Loucy (cell line): ENCODE data around the gene NSA2.
A peak's percentile ranks its signal among the peaks of the same experiment; 100 is the strongest.
"Not testable (repeated sequence)": the region's sequence is repeated elsewhere in the genome, so short reads cannot be mapped to it uniquely, and the experiment has no call there.

Experiments used
- H2AFZ ChIP-seq: fragments of 200-600 bp; sonication (generic); 2 replicates; pipeline ENCODE4 v1.6.0; 2016; ENCODE audit warnings: antibody characterized with exemption, mild to moderate bottlenecking, low read length, moderate library complexity
- H3F3A ChIP-seq: fragments of 200-600 bp; 2 replicates; pipeline ENCODE4 v1.6.0; 2016; ENCODE audit warnings: antibody characterized with exemption, low read depth, mild to moderate bottlenecking
- H3K27me3 ChIP-seq: fragments of 200-600 bp; sonication (generic); 2 replicates; pipeline ENCODE4 v1.6.1; 2014; ENCODE audit warnings: low read length, mild to moderate bottlenecking; ENCODE audit not compliant: insufficient read depth, poor library complexity, severe bottlenecking
- H3K36me3 ChIP-seq: fragments of 200-600 bp; sonication (generic); 2 replicates; pipeline ENCODE4 v1.6.1; 2016; ENCODE audit warnings: low read length; ENCODE audit not compliant: insufficient read depth
- H3K4me1 ChIP-seq: fragments of 200-600 bp; sonication (generic); 2 replicates; pipeline ENCODE4 v1.5.1; 2014; ENCODE audit warnings: low read length, mild to moderate bottlenecking; ENCODE audit not compliant: insufficient read depth, poor library complexity, severe bottlenecking
- H3K4me2 ChIP-seq: fragments of 200-600 bp; sonication (generic); 2 replicates; pipeline ENCODE4 v1.6.0; 2014; ENCODE audit warnings: antibody characterized with exemption, low read length, low read depth, mild to moderate bottlenecking; ENCODE audit not compliant: poor library complexity, severe bottlenecking
- H3K4me3 ChIP-seq: fragments of 200-600 bp; sonication (generic); 2 replicates; pipeline ENCODE4 v1.5.1; 2014; ENCODE audit warnings: low read length, mild to moderate bottlenecking, mixed read lengths; ENCODE audit not compliant: poor library complexity, severe bottlenecking
- H3K79me2 ChIP-seq: fragments of 200-600 bp; sonication (generic); 2 replicates; pipeline ENCODE4 v1.6.1; 2014; ENCODE audit warnings: low read length; ENCODE audit not compliant: insufficient read depth
- H3K9ac ChIP-seq: fragments of 200-600 bp; sonication (generic); 2 replicates; pipeline ENCODE4 v1.6.0; 2014; ENCODE audit warnings: mild to moderate bottlenecking, low read depth, low read length, moderate library complexity; ENCODE audit not compliant: poor library complexity, severe bottlenecking
- H3K9me2 ChIP-seq: fragments of 200-600 bp; sonication (generic); replicated peaks from 2 replicates; pipeline ENCODE4 v1.6.1; 2016; ENCODE audit warnings: low read depth, low read length, mixed read lengths
- H3K9me3 ChIP-seq: fragments of 200-600 bp; sonication (generic); 2 replicates; pipeline ENCODE4 v1.6.1; 2014; ENCODE audit warnings: mild to moderate bottlenecking, antibody characterized with exemption, low read length, low read depth; ENCODE audit not compliant: insufficient read depth
- H4K20me1 ChIP-seq: fragments of 200-600 bp; sonication (generic); 2 replicates; pipeline ENCODE4 v1.6.0; 2014; ENCODE audit warnings: antibody characterized with exemption, low read length, mild to moderate bottlenecking; ENCODE audit not compliant: insufficient read depth, poor library complexity, severe bottlenecking
- EZH2phosphoT487 ChIP-seq: fragments of 200-600 bp; IDR thresholded peaks from 2 replicates; pipeline ENCODE4 v1.6.1; 2018; ENCODE audit warnings: antibody characterized with exemption, mild to moderate bottlenecking, moderate library complexity, borderline replicate concordance
- TF ChIP-seq, protein P1 (sequence below): fragments of 200-600 bp; sonication (generic); conservative IDR thresholded peaks from 2 replicates; pipeline ENCODE4 v1.5.1; 2014; ENCODE audit warnings: mild to moderate bottlenecking, antibody characterized with exemption, low read length

NSA2 gene

DNA sequence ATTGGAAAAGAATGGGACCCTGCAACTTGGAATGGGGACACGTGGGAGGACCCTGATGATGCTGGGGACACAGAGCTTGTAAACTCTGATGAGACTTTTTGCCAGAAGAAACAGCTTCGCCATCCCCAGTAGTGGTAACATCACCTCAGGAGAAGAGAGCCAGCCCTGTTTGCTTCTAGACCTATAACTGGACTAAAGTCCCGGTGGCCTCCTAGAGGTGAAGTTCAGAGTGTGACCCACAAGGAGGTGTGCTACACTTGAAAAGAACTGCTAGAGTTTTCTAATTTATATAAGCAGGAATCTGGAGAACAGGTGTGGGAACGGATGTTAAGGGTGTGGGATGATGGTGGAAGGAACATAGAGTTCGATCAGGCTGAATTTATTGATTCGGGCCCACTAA lies 19.8 kb downstream of the NSA2 start:
- Histone ChIP-seq H3K36me3 (peaks cover 8% of the 10 kb centered on the region; the same call in 1 of the 2 replicates), H2AFZ (no peak overlapping the region), H3K4me3 (no peak overlapping the region), H3K9me2 (no peaks in the 10 kb centered on the region), H3K27me3 (no peaks in the 10 kb centered on the region), H3K9ac (no peak overlapping the region), H3K79me2 (no peaks in the 10 kb centered on the region), H3K9me3 (no peaks in the 10 kb centered on the region), H3K4me1 (no peaks in the 10 kb centered on the region), H4K20me1 (no peaks in the 10 kb centered on the region), H3K4me2 (no peak overlapping the region), H3F3A (no peaks in the 10 kb centered on the region)
- TF ChIP-seq EZH2phosphoT487 = no peak
- TF ChIP-seq, protein P1, sequence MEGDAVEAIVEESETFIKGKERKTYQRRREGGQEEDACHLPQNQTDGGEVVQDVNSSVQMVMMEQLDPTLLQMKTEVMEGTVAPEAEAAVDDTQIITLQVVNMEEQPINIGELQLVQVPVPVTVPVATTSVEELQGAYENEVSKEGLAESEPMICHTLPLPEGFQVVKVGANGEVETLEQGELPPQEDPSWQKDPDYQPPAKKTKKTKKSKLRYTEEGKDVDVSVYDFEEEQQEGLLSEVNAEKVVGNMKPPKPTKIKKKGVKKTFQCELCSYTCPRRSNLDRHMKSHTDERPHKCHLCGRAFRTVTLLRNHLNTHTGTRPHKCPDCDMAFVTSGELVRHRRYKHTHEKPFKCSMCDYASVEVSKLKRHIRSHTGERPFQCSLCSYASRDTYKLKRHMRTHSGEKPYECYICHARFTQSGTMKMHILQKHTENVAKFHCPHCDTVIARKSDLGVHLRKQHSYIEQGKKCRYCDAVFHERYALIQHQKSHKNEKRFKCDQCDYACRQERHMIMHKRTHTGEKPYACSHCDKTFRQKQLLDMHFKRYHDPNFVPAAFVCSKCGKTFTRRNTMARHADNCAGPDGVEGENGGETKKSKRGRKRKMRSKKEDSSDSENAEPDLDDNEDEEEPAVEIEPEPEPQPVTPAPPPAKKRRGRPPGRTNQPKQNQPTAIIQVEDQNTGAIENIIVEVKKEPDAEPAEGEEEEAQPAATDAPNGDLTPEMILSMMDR = peak; percentile 45

DNA sequence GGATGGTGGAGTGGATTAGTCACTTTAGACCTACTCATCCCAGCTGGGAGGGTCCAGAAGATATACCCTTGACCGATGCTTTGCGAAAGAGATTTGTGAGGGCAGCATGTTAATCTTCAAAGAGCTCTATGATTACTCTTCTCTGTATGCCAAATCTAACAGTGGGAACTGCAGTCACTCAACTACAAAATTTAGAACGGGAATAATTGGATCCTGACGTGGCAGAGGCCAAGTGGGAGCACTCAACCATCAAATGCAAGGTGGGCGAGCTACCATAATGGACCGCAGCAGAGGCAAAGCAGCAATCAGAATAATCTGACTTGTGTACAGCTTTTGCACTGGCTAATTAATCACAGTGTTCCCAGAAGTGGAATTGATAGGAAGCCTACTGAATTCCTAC lies 20.4 kb downstream of the NSA2 start:
- H2AFZ ChIP-seq = no peak overlapping the region
- H3K4me1 ChIP-seq = no peaks in the 10 kb centered on the region
- H3K36me3 ChIP-seq = peaks cover 8% of the 10 kb centered on the region; the same call in 1 of the 2 replicates
- no peak overlapping the region for H3K4me2 ChIP-seq
- TF ChIP-seq, protein P1 = no peak
- TF ChIP-seq EZH2phosphoT487 = no peak
- H3K9ac ChIP-seq = no peak overlapping the region
- no peaks in the 10 kb centered on the region for H3K79me2 ChIP-seq
- H3K9me3 ChIP-seq = no peaks in the 10 kb centered on the region
- no peaks in the 10 kb centered on the region for H3K9me2 ChIP-seq
- no peaks in the 10 kb centered on the region for H4K20me1 ChIP-seq
- no peaks in the 10 kb centered on the region for H3F3A ChIP-seq
- no peak overlapping the region for H3K4me3 ChIP-seq
- no peaks in the 10 kb centered on the region for H3K27me3 ChIP-seq

DNA sequence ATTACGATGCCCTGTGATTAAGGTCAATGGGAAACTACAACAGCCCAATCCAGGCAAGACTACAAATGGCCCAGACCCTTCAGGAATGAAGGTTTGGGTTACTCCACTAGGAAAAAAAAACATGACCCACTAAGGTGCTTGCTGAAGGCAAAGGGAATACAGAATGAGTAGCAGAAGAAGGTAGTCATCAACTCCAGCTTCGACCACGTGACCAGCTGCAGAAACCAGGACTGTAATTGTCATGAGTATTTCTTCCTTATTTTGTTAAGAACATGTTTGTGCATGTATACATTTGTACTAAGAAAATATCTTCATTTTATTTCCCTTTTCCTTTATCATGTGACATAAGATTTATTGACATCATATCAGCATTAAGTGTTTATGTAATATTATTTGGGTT lies 24.6 kb downstream of the NSA2 start:
- H3K4me1 ChIP-seq, H3K79me2 ChIP-seq, H2AFZ ChIP-seq, H3K9me3 ChIP-seq, H3K27me3 ChIP-seq, H3K36me3 ChIP-seq, H3F3A ChIP-seq, H4K20me1 ChIP-seq, H3K4me2 ChIP-seq, H3K9me2 ChIP-seq, H3K9ac ChIP-seq, H3K4me3 ChIP-seq: not testable (repeated sequence)
